NCI-H82 treated with DMSO at 0.1 percent for 48 hours (cell line): ENCODE results near the gene FOXF1.

Source experiments
- DNase-seq: peaks from one replicate; lab custom pipeline; 2025; ENCODE audit not compliant: unreplicated experiment; lab: John Stamatoyannopoulos, UW

Gene FOXF1

DNA sequence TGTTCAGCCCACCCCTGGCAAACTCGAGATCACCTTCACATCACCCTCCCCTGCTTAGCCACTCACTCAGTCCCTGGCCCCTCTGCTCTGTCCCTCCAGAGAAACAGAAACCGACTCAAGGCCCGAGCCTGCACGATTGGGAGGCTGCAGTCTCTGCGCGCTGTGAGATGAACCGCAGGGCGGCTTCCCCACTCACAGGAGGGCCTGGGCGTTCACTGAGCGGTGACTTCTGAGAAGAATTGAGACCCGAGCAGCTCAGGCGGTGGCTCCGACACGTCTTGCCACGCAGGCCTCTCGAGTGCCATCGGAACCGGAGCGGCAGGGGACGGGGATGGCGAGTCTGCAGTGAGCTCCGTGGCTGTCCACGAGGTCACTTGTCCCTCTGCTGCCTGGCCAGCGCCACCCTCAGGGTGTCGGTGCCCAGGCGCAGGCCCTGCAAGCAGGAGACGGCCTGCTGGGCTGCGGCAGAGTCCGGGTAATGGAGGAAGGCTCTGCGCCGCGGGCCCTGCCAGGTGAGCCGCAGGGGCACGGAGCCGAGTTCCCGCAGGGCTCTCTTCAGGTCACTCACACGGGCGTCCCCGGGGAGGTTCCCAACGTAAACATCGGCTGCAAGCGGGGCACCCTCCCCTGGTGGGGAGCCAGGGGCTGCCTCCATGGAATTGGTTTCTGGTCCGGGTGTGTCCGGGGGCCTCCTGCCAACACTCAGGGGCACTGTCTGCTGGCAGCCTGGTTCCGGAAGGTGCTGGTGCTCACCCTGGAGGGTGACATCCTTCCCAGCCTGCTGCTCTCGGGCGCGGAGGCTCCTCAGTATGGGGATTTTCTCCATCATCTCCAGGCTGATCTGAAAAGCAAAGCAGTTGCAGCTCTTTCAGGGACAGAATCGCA is 21.6 kb downstream of the FOXF1 start:
- DNase-seq = no peak

DNA sequence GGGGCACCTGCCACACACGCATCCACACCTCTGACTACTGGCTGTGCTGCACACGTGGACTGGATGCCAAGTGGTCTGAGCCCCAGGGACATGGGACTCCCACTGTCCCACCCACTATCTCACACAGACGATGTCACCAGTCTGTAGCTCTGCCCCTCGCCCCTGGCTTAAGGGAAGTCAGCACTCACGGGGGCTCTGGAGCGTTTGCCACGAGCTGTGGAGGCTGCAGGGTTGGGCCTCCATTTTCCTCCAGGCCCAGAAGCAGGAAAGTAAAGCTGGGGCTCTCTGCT is 22.1 kb downstream of the FOXF1 start:
- no peak for DNase-seq

DNA sequence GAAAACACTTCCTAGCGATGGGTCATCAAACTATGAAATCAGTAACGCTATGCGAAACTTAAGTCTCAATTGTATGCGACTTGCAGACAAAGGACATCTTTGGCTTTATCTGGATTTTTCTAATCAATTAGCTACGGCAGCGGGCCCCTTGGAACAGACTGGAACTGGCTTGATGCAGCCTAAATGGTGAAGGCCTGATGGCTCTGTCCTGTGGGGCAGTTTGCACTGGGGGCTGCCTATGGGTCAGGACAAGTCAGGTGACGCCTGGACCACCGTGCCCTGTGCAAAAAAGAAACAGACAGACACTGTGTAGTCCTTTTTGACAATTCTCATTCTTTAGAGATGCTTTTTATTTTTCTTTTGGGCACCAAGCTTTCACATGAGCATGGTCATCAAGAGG is 22.7 kb downstream of the FOXF1 start:
- no peak for DNase-seq

DNA sequence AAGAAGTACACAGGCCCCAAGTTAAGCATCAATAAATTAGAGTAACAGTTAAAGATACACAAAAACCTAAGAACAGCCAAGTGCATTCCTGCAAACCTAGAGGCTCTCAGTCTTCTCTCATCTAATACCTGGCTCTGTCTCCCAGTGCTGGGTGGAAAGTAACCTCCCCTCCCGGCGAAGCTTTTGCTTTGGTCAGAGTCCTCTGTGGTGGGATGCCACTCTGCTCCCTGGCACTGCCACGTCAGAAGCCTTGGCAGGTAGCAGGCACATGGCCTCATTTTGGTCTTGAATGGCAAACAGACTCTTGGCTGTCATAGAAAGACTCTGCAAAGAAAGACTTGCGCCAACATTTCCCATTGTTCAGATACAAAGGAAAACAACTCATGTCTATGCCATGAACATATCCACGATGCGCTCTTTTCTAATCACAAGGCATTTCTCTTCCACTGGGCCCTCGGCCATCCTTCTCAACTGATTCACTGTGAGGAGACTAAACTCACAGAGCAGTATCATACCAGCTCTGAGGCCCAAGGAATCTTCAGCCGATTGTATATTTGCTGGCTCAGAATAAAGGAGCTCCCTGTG is 23.5 kb downstream of the FOXF1 start:
- DNase-seq = no peak

DNA sequence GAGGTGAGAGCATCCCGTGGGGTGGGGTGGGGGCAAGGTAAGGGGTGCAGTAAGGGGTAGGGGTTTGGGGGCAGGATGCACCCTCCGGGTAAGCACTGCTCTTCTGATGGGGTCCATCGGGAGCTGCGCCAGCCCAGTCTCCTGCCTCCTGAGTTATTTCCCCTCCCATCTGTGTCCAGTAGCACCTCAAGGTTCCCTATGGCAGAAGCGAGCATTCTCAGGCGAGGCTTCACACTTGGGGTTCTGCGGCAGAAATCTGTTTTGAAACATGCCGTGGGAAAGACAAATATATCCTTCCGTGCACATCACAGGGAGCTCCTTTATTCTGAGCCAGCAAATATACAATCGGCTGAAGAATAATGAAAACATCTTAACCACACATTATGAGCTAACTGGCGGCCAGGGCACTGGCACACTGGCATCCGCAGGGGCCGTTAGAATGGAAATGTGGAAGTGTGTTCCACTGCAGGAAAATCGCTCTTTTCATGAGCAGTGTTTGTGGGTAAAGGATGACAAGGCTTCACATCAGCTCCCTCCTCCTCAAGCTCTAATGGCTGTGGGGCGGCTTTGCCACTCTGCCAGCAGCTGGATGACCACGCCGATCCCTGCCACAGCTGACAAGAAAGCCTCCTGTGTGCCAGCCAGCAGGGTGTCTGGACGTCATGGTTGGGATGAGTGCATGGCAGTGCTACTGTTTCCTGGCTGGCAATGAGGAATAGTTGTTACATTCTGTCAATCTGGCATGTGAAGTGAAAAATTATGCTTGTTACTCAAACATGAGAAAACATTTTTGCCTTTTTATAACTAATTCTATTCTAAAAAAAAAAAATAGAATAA is 24.7 kb downstream of the FOXF1 start:
- no peak for DNase-seq

DNA sequence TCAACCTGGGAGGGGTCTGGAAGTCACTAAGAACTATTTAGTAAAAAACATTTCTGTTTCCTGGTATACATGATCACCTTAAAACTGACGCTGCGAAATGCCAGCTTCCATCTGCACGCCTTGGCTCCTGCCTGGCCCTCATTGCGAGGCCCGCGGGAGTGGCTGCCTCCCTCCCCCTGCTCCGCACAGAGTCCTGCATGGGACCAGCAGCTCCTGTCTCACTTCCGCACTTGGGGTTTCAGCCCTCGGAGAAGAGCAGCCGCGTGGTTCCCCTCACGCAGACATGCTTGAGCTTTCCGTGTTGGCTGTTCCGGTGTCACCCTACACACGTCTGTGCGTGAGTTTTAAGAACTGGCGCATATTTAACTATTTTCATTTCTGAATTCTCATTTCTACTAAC is 26.3 kb downstream of the FOXF1 start:
- no peak for DNase-seq

GRCh38 chr16:86537486-86537885 is 27.2 kb downstream of the FOXF1 start:
- DNase-seq = no peak

DNA sequence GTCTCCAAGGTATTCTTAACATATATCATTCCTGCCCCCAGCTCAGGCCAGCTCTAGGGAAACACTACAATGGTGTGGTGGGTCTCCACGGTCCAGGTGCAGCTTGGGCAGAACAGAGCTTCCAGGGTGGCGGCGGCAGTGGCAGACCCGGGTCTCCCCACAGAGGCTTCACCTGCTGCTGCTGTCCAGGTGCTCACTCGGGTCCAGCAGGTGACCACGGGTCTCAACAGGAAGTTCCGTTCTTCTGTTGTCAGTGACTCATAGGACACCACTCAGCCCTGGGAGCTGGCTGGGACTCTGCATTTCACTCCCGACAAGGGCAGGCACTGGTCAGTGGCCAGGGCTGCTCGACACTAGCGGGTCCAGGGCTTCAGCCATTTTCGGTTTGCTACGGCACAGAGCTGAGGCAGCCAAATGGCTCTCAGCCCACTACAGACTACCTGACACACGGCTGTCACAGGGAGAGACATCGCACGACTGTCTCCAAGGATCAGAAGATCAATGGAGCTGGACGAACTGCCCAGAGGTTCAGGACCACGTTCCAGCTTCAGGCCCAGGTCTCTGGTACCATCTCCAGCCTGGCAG is 28.0 kb downstream of the FOXF1 start:
- DNase-seq = no peak

DNA sequence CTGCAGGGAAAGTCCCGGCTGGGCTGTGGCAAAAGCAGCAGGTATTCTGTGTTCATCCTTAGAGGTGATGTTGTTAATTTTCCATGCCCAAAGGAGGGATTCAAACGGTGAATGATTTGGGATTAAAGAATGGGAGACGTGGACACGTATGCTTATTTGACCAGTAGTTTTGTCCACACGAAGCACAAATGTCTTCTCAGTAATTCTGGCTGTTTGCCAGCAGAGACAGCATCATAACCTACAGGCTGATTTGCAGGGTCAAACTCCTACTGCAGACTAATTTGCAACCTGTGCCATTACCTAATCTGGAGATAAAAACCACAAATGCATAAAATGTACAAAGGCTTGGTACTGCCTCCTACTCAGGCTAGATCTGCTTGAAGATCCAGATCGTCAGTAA is 30.6 kb downstream of the FOXF1 start:
- no peak for DNase-seq

DNA sequence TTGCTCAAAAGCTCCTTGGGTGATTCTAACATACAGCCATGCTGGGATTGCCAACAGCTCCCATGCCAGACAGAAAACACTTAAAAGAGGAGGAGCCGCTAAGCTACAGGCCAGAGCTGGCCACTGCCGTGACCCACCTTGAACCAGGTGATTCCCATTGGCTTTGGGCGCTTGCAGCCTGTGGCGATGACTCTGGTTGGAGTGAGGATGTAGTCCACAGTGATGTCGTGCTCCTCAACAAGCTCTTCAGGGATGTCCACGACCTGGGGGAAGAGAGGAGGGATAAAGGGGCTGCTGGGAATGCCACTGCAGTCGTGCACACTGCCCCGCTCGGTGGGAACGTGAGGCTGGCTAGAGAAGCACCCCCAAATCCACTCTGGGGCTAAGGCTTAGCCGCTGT is 31.2 kb downstream of the FOXF1 start:
- no peak for DNase-seq

- no peak for DNase-seq
Measured at GRCh38 chr16:86542756-86543750, 32.7 kb downstream of the FOXF1 start.

DNA sequence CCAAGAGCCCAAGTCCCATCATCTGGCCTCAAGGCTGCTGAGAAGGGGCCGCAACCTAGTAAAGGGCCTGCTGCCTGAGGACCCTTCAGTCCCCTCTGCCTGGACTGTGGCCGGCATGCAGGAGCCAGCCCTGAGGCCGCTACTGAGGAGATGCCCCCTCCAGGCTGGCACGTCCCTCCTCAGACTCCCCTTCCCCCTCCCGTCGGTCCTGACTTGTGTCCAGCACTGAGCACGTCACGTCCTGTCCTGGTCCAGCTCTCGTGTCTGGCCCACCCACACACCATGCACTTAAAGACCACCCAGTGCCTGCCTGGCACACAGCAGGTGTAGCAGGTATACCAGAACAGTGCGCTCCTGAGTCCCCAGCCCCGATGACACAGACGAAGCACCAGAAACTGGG is 35.2 kb downstream of the FOXF1 start:
- DNase-seq = no peak

DNA sequence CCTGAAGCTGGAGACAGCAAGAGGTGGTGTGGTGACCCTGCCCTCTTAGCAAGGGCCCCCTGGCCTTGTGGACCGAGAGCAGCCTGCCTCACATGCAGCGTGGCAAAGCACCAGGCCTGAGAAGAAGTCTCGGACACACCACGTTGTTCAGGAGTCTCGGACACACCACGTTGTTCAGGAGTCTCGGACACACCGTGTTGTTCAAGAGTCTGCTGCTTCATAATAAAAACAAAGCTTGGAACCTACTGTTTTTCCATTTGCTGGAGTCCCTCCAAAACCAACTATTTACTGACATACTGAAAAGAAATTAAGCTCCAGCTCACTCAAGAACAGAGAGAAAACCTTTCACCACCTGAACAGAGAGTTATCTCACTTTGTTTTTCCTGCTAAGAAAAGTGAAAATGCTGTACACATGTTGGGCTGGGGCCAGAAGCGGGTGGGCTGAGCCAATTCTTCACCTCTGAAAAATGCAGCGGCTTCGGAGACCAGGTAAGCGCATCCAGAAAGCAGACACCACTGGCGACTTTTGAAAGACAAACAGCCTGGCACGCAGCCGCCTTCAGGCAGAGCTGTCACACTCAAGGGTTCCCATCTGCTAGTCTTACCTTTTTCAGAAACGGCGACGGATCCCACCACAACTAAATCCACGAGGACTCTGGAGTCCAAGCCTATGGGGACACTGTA is 35.8 kb downstream of the FOXF1 start:
- no peak for DNase-seq

DNA sequence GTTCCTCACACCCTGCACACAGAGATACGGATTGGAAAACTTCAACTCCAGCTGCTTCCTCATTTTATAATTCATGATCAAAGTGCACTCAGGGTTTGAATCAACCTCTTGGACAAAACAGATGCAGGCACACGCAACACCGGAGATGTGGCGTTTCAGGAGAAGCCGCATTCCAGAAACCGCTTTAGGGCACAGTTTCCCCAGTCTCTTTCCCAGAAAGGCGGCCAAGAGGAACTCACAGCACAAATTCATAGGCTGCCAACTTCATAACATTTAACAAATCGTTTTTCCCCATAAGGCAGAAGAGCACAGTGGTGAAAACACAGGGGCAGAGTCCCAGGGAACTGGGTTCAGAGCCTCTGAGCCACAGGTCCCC is 36.3 kb downstream of the FOXF1 start:
- DNase-seq = no peak

DNA sequence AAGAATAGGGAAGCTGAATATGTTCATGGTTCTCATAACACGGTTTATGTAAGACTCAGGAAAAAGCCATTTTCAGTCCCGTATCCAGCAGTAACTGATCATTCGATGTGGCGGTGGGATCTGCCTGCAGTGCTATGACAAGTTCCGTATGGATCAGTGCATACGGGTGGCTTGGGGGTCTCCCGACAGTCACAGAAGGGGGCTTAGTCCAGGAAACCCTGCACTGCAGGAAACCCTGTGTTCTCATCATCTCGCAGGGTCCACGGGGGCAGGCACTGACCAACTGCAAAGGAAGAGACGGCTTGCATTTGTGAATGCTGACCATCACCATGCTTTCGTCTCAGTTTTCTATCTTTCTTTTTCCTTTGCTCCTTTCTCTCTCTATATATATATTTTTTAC is 37.0 kb downstream of the FOXF1 start:
- no peak for DNase-seq

DNA sequence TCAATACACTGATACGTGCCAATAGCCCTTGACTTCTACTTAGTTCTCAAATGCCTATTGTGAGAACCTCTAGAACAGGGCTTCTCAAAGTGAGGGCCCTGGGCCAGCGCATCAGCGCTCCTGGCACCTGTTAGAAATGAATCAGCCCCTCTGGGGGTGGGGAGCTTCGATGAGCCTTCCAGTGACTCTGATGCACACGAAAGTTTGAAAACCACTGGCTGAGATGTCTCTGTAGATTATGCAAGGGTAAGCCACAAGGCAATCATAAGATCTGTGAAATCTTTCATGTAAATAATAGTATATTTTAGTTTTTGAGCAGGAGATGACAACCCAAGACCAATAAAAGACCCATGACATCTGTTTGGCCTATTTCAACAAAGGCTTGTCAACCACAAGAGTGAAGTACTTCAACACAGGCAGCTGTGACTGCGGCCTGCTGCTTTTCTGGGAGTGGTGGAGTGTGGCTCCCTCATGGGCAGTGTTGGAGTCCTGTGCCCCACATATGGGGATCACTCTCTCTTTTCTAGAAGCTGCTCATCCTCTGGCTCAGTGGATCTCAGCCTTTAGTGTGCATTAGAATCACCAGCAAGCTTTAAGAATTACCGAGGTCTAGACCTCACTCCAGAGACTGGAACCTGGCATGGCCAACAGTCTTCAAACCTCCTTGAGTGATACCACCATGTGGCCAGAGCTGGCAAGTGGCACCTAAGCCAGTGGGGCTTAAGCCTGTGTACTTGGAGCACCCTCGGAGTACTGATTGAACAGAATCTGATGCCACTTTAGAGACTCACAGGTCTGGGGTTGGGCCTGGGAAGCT is 39.0 kb downstream of the FOXF1 start:
- DNase-seq = no peak

GRCh38 chr16:86549893-86550190 is 39.5 kb downstream of the FOXF1 start:
- no peak for DNase-seq

GRCh38 chr16:86550281-86550680 is 40.0 kb downstream of the FOXF1 start:
- DNase-seq = no peak

GRCh38 chr16:86553356-86553755 is 43.0 kb downstream of the FOXF1 start:
- no peak for DNase-seq

DNA sequence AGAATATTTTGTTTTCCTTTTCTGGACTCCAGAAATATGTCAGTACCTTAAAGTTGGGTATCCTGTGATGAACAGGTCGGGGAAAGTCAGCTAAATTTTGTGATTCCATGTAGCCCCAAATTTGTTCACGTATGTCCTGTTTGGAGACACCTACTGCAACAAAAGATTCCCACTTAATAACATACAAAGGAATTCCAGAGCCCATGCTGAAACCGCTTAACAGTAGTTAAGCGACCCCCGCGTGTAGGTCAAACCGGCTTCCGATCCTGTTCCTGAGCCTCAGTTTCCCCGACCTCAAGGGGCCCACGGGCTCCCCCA is 44.2 kb downstream of the FOXF1 start:
- DNase-seq = no peak
